ENCODE data around the gene CLBA1.
"Not testable (repeated sequence)": the region's sequence is repeated elsewhere in the genome, so short reads cannot be mapped to it uniquely, and the experiment has no call there.

Gene CLBA1

DNA sequence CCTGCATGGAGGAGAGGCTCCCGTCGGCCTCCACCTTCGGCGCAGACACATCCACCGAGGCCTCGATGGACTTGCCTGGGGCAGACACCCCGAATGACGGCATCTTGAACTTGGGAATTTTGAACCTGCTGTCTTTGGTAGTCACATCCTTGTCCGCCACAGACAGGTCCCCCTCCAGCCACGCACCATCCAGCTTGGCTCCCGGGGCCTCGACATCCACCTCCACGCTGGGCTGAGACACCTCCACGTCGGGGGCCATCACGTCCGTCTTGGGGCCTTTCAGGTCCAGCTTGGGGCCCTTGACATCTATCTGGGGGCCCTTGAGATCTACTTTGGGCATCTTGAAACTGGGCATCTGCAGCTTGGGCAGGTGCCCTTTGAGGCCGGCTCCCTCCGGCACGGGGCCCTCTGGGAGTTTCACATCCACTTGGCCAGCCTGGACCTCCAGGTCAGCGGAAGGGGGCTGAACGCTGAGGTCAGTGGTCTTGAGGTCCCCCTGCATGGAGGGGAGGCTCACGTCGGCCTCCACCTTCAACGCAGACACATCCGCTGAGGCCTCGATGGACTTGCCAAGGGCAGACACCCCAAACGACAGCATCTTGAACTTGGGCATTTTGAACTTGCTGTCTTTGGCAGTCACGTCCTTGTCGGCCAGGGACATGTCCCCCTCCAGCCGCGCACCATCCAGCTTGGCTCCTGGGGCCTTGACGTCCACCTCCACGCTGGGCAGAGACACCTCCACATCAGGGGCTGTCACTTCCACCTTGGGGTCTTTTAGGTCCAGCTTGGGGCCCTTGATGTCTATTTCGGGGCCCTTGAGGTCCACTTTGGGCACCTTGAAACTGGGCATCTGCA is 37.5 kb upstream of the CLBA1 start:
- not testable (repeated sequence) for DNase-seq

DNA sequence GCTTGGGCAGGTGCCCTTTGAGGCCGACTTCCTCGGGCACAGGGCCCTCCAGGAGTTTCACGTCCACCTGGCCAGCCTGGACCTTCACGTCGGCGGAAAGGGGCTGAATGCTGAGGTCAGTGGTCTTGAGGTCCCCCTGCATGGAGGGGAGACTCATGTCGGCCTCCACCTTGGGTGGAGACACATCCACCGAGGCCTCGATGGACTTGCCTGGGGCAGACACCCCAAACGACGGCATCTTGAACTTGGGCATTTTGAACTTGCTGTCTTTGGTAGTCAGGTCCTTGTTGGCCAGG is 36.9 kb upstream of the CLBA1 start:
- no peak for DNase-seq

DNA sequence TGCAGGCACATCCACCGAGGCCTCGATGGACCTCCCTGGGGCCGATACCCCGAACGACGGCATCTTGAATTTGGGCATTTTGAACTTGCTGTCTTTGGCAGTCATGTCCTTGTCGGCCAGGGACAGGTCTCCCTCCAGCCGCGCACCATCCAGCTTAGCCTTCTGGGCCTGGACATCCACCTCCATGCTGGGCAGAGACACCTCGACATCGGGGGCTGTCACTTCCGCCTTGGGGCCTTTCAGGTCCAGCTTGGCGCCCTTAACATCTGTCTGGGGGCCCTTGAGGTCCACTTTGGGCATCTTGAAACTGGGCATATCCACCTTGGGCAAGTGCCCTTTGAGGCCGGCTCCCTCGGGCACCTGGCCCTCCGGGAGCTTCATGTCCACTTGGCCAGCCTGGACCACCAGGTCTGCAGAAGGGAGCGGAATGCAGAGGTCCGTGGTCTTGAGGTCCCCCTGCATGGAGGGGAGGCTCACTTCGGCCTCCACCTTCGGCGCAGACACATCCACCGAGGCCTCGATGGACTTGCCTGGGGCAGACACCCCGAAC is 36.1 kb upstream of the CLBA1 start:
- not testable (repeated sequence) for DNase-seq

DNA sequence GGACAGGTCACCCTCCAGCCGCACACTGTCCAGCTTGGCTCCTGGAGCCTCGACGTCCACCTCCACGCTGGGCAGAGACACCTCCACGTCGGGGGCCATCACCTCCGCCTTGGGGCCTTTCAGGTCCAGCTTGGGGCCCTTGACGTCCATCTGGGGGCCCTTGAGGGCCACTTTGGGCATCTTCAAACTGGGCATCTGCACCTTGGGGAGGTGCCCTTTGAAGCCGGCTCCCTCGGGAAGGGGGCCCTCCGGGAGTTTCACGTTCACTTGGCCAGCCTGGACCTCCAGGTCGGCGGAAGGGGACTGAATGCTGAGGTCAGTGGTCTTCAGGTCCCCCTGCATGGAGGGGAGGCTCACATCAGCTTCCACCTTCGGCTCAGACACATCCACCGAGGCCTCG is 35.6 kb upstream of the CLBA1 start:
- DNase-seq, result no peak

DNA sequence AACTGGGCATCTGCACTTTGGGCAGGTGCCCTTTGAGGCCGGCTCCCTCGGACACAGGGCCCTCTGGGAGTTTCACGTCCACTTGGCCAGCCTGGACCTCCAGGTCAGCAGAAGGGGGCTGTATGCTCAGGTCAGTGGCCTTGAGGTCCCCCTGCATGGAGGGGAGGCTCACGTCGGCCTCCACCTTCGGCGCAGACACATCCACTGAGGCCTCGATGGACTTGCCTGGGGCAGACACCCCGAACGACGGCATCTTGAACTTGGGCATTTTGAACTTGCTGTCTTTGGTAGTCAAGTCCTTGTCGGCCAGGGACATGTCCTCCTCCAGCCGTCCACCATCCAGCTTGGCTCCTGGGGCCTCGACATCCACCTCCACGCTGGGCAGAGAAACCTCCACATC is 34.9 kb upstream of the CLBA1 start:
- not testable (repeated sequence) for DNase-seq

DNA sequence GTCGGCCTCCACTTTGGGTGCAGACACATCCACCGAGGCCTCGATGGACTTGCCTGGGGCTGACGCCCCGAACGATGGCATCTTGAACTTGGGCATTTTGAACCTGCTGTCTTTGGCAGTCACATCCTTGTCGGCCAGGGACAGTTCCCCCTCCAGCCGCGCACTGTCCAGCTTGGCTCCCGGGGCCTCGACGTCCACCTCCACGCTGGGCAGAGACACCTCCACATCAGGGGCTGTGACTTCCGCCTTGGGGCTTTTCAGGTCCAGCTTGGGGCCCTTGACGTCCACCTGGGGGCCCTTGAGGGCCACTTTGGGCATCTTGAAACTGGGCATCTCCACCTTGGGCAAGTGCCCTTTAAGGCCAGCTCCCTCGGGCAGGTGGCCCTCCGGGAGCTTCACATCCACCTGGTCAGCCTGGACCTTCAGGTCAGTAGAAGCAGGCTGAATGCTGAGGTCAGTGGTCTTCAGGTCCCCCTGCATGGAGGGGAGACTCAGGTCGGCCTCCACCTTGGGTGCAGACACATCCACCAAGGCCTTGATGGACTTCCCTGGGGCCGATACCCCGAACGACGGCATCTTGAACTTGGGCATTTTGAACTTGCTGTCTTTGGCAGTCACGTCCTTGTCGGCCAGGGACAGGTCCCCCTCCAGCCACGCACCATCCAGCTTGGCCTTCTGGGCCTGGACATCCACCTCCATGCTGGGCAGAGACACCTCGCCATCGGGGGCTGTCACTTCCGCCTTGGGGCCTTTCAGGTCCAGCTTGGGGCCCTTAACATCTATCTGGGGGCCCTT is 33.5 kb upstream of the CLBA1 start:
- DNase-seq, result not testable (repeated sequence)

DNA sequence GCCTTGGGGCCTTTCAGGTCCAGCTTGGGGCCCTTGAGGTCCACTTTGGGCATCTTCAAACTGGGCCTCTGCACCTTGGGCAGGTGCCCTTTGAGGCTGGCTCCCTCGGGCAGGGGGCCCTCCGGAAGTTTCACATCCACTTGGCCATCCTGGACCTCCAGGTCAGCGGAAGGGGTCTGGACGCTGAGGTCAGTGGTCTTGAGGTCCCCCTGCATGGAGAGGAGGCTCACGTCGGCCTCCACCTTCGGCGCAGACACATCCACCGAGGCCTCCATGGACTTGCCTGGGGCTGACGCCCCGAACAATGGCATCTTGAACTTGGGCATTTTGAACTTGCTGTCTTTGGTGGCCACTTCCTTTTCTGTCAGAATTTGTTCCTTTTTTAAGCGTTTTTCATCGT is 32.5 kb upstream of the CLBA1 start:
- no peak for DNase-seq

DNA sequence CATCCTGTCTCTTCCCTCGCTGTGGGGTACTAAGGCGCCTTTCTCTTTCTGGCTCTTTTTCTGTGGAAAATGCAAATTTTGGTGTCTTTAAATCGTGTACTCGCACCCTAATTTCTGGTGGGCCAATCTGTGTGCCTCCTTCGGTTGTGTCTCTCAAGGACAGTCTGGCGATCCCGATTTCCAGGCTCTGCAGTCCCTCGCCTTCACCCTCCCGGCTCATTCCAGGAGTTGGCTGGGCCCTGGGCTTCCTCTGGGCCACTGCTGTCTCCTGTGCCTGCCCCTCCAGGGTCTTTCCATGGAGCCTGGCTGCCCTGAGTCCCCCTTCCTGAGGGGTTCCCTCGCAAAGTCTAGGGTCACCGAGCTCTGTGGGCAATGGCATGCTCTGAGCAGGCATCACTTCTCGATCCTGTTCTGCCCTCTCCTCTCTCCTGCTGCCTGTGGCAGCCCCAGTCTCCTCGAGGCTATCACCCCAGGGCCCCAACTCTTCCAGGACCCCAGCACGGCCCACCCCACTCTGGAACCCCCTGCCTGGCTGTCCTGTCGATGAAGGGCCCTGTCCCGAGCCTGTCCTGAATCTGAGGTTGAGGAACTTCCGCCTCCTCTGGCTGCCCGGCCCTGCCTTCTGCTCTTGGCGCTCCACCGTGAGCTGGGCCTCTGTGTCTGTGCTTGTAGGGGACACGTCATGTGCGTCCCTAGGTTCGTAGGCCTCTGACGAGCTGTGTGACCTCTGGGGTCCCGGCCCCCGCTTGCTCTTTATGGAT is 31.5 kb upstream of the CLBA1 start:
- no peak for DNase-seq

DNA sequence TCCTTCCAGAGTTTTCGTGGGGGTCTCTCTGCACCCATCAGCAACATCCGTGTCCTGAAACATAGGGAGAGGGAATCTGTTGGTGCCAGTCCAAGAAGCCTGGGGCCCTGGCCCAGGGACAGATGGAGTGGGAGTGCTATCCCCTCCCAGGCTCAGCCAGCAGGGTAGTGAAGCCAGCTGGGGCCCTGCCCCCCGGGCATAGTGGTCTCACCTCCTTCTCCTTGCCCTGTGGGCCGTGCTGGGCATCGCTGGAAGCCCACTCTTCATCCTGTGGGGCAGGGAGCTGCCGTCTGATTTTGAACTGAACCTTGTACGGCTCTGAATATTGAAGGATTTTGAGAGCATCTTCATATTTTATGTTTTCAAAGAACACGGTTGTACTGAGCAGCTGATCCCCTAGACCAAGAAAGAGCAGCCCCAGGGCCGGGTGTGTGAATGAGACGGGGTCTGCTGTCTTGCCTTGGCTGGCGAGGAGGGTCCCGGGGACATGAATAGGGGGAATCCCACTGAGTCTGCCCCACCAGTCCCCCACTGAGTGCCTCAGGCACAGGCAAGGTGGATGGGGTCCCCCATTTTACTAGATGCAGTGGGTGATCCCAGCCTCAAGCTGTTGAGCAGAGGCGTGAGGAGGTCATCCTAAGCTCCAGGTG is 30.7 kb upstream of the CLBA1 start:
- no peak for DNase-seq

DNA sequence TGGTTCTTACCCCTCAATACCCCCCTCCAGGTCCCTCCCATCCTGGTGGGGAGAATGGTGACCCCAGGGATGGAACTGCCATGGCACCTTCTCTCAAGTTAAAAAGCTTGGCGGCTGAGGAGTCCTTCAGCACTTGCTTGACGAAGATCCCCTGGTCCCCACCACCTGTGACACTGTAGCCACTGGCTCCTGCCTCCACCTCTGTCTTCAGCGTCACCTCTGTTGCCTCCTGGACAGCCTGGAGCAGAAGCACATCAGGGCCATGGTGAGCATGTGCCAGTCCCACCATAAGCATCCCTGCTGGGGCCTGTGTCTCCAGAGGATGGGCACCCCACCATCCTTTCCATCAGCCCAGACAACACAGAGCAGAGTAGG is 30.2 kb upstream of the CLBA1 start:
- no peak for DNase-seq

DNA sequence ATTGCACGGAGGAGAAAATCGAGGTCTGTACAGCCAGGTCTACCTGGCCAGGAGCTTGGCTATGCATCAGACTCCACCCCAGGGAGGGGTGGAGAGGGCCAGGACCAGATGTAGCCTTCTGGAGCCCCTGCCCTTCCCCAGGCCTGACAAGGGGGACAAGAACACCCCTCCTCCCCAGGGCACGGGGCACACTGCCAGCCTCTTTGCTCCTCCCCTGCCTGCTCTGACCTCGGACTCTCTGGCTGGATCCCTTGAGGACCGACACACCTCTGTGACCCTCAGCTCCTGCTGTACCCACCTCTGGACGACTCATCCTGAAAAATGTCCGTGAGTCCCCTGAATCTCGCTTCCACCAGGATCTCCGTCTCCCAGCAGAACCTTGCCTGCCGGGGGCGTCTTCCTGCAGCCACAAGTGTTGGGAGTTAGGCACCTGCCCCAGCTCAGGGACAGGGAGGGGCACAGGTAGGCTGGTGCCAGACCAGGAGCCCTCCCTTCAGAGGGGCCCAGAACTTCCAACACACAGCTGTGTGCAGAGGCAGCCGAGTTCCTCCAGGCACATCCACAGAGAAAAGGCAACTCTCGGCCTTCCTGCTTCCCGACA is 29.2 kb upstream of the CLBA1 start:
- DNase-seq, result no peak

DNA sequence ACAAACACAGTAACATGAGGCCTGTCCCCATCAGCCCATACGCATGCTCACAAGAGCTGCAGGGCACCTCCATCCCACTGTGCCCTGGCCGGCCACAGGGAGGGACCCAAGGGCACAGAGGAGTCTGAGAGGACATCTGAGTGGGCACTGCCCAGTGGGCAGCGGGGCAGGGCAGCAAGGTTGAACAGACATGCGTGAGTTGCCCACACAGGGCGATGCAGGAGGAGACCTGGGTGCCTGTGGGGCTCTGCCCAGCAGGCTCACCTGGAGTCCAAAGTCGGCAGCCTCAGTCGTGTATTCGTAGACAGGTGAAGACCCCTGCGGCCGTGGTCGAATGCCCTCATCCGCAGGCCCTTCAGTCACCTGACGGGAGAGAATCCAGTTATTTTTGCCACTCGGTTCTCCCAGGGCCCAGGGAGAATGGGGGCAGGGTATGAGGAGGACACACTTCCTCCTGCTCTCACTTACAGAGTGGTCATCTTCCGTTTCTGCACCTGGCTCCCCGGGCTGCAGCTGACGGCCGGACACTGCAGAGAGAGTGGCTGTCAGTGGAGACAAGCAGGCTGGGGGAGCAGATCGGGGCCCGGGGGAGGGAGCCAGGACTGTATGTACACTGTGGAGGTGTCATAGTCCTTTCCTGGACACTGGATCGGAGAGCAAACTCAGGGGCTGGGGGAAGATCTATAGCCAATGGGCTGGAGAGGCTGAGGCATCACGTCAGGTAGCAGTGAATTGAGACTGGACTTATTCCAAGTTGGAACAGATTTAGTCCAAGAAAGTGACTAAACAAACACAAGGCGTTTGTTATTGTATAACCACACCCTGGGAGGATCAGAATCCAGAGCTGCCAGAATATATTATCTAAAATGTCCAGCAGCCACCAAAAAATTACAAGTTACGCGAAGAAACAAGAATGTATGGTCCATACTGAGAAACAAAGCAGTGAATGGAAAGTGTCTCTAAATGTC is 28.2 kb upstream of the CLBA1 start:
- DNase-seq, result no peak

DNA sequence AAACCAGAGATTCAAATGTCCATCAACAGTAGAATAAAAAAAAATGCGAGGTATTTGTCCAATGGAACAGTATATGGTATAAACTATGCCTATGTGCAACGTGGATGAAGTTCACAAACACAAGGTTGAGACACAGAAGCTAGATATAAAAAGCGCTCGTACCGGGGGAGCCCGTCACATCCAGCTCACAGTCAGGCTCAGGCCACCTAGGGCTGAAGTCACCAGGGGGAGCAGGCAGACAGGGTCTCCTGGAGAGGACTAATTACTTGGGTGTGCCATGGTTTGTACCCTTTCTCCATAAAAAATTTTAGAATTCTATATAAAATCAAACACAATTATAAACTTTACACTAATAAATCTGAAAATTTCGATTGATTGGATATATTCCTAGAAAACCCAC is 21.0 kb upstream of the CLBA1 start:
- DNase-seq, result no peak

DNA sequence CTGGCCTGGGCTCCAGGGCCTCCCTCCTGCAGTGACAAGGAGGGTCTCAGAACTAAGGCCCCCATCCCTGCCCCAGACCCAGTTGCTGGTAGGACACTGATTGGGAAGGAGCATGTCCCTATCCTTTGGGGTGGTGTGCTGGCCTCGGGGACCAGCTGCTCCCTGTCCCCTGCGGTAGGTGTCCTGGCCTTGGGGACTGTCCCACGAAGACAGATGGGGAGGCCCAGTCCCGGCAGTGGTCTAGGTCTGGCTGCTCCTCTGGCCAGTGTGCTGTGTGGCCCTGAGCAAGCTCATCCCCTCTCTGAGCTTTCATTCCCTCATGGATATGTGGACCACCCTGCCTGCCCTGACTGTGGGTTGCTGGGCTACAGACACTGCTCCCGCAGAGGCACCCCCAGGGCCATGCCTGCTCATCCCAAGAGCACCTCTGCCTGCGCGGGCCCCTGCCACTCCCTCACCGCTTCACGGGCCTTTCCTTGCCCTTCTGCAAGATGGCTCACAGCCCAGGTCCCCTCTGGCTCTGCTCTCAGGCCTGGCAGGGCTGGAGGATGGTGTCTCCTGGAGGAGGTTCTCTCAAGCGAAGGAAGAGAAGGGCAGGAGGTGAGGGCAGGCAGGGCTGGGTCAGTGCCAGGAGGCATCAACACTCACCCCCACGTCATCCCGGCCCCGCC is 19.9 kb upstream of the CLBA1 start:
- DNase-seq, result no peak

DNA sequence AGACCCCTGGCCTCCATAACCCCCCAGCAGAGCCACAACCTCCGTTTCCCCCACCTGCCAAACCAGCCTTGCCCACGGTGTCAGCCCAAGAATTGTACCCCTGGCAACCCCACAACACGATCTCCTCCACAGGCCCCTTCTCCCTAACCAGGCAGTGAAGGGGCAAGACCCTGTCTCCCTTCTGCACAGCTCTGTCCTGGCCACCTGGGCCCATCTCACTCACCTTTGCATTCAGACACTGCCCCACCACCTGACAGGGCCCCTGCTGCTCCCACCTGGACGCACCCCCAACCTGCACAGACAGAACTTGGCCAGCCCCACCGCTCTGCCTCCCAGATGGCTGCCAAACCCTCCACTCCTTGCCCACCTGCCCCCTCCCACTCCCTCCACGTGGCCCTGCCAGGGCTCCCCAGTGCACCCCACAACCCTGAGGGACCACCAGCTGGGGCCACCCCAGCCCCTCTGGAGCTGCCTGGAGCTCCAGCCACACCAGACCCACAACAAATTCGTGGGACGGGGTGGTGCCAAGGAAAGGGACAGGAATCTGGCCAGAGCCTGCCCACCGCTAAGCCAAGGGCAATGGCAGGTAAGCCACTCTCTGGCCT is 19.2 kb upstream of the CLBA1 start:
- DNase-seq, result no peak

DNA sequence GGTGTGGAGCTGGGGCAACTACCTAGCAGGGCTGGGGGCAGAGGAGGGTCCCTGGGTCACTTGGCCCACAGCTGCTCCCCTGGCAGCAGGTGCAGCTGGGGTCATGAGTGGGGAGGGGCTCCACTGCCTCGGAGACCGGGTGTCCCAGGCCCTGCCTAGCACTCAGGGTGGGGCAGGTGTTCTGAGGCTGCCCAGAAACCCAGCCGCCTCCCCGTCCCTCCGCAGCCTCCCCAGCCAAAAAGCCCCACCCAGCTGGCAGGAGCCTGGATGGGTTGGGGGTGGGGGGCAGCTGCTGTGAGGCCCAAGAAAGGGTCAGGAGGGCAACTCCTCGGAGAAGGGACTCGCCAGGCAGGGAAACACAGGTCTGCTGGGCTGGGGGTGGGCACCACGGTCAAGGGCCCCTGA is 18.6 kb upstream of the CLBA1 start:
- DNase-seq, result no peak

DNA sequence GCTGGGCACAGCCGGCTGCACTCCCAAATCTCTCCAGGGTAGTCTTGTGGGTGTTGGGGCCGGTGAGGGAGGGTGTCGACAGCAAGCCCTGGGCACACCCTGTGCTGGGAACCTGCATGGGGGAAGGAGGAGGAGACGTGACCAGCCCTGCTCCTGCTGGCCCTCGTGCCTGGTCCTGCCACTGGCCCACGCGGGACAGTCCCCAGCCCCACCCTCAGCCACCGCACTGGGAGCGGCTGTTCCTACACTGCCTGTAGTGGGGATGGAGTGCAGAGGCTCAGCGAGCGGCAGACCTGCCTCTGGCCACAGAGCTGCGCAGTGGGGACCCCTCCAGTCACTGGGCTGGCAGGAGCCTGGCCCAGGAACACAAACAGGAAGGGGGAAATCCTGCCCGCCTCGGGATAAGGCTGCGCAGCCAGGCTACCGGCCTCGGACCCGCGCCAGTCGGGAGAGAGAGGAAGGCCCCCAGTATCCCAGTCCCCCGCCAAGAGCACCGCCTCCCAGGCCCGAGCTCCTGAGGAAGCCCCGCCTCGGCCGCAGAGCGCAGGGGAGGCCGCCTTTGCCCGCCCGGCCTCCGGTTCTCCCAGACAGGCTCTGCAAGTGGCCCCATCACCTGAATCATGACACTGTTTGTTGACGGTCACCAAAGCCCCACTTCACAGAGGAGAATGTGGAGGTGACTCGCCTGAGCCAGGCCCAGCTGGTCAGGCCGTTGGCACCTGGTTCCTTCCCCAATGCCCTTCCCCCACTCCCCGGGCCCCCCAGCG is 18.0 kb upstream of the CLBA1 start:
- no peak for DNase-seq

DNA sequence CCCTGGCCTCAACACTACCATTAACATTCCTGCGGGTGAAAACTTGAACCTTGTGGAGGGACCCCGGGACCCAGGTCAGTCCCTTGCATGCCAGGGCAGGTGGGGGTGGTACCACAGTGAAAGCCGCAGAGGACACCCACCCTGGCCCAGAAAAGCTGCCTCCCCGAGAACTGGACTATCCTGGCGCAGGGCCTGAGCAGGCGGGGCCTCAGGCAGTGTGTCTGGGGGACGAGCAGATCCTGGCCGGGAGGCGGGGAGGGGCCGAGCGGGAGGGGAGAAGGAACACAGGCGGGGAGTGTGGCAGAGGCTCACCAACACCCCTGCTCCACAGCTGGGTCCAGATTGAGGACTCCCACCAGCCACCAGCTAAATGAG is 17.4 kb upstream of the CLBA1 start:
- DNase-seq, result no peak
